Fibroblast of skin of left quadriceps (primary cell): Measurements from ENCODE around the gene NET1.

Experiments
- DNase-seq, 2 experiments: peaks; one replicate each; pipeline ENCODE4 v3.0.0-alpha.2; 2013; ENCODE audit warnings: low read depth in 2 of 2

NET1 gene

GRCh38 chr10:5442065-5442989 is 30.0 kb downstream of the NET1 start:
- no peak for DNase-seq

GRCh38 chr10:5442990-5443370 is 30.6 kb downstream of the NET1 start:
- DNase-seq, result no peak

- no peak for DNase-seq
These were observed 31.1 kb downstream of the NET1 start for GRCh38 chr10:5443429-5443828.

- no peak for DNase-seq
These were observed 32.6 kb downstream of the NET1 start for GRCh38 chr10:5445006-5445405.

- peak; percentile 70 to 76 for DNase-seq
These were observed 34.1 kb downstream of the NET1 start for GRCh38 chr10:5446390-5446926.

- DNase-seq, result no peak
These were observed 34.7 kb downstream of the NET1 start for GRCh38 chr10:5447056-5447455.

GRCh38 chr10:5447611-5448071 is 35.3 kb downstream of the NET1 start:
- DNase-seq, result no peak

- no peak for DNase-seq
These were observed 36.1 kb downstream of the NET1 start for GRCh38 chr10:5448333-5449001.

GRCh38 chr10:5449227-5449626 is 36.9 kb downstream of the NET1 start:
- DNase-seq, result no peak

GRCh38 chr10:5449823-5450222 is 37.5 kb downstream of the NET1 start:
- DNase-seq, result peak; percentile 65 to 68

- no peak for DNase-seq
These were observed 38.4 kb downstream of the NET1 start for GRCh38 chr10:5450605-5451384.

GRCh38 chr10:5453749-5454489 is 41.6 kb downstream of the NET1 start:
- DNase-seq, result no peak

- DNase-seq, result no peak
These were observed 44.2 kb downstream of the NET1 start for GRCh38 chr10:5456563-5456962.

GRCh38 chr10:5457741-5458140 is 45.4 kb downstream of the NET1 start:
- no peak for DNase-seq

- DNase-seq, result no peak
These were observed 46.1 kb downstream of the NET1 start for GRCh38 chr10:5458425-5458824.

- DNase-seq, result no peak
These were observed 46.8 kb downstream of the NET1 start for GRCh38 chr10:5458949-5459747.

- no peak for DNase-seq
These were observed 48.3 kb downstream of the NET1 start for GRCh38 chr10:5460468-5461202.

- no peak for DNase-seq
These were observed 48.8 kb downstream of the NET1 start for GRCh38 chr10:5461203-5461588.

GRCh38 chr10:5461914-5462840 is 49.8 kb downstream of the NET1 start:
- no peak for DNase-seq
